ENCODE results near the gene GAD2. TPM values are rescaled to one million over a fixed set of nuclear protein-coding genes. Genes with fewer than 3 reads are reported as not detected.

GAD2 gene
- total RNA-seq, 1 experiment from 2014 or later, result not detected

GRCh38 chr10:26243351-26243720, 26.8 kb downstream of the GAD2 start:
- TF ChIP-seq SIN3A (IDR thresholded peaks at IDR 0.05; ENCODE audit: borderline replicate concordance, insufficient read depth, low read depth, low read length) (no peak), POLR2AphosphoS5 (IDR thresholded peaks at IDR 0.05; ENCODE audit: low read depth, low read length) (no peak)
- Histone ChIP-seq H3K4me1 (ENCODE audit: control insufficient read depth, insufficient read depth, low read length) (no peaks in the 10 kb centered on the region), H3K36me3 (ENCODE audit: control insufficient read depth, insufficient read depth, low read length) (no peaks in the 10 kb centered on the region), H3K27me3 (ENCODE audit: control insufficient read depth, insufficient read depth, low read length) (no peaks in the 10 kb centered on the region), H3K9me3 (ENCODE audit: control insufficient read depth, insufficient read depth, low read depth, low read length) (no peaks in the 10 kb centered on the region), H3K27ac (ENCODE audit: low read length) (no peak overlapping the region), H3K4me3 (ENCODE audit: low read depth in 2 of 2, low read length in 2 of 2) (no peak overlapping the region)
- BruUV-seq (replicated peaks), result no TSS peak
- intact Hi-C loops (cut with micrococcal nuclease; ENCODE audit: unreplicated experiment), result no loop called here
- POLR2A ChIA-PET, result no interaction called here
- CTCF ChIA-PET, result interaction anchor here (0.6 kb wide), 1 partner anchor 61 kb away, joined by 5 read pairs; no protein-coding TSS in a partner anchor
- ATAC-seq (no peak), DNase-seq (ENCODE audit: low read depth, low spot score) (no peak)
- in situ Hi-C loops (cut with HindIII; ENCODE audit: low pct_unique_long_range_greater_than_20kb, low sequenced_read_pairs), result no loop called here

GRCh38 chr10:26249681-26250080, 33.1 kb downstream of the GAD2 start:
- no TSS peak for BruUV-seq (replicated peaks)
- POLR2A ChIA-PET, result no interaction called here
- DNase-seq (ENCODE audit: low read depth, low spot score) (no peak), ATAC-seq (no peak)
- no peaks in the 10 kb centered on the region for H3K4me1 ChIP-seq (ENCODE audit: control insufficient read depth, insufficient read depth, low read length)
- no peak overlapping the region for H3K27ac ChIP-seq (ENCODE audit: low read length)
- no peak overlapping the region for H3K4me3 ChIP-seq (ENCODE audit: low read depth in 2 of 2, low read length in 2 of 2)
- CTCF ChIA-PET, result no interaction called here
- no peak for TF ChIP-seq REST (IDR thresholded peaks at IDR 0.05; ENCODE audit: insufficient read depth in 1 of 2, low read depth in 2 of 2, low read length in 1 of 2)
- no peak for TF ChIP-seq CTCF (IDR thresholded peaks at IDR 0.05)
- no peak for TF ChIP-seq SIN3A (IDR thresholded peaks at IDR 0.05; ENCODE audit: borderline replicate concordance, insufficient read depth, low read depth, low read length)
- TF ChIP-seq POLR2AphosphoS5 (IDR thresholded peaks at IDR 0.05; ENCODE audit: low read depth, low read length), result no peak
- TF ChIP-seq TCF7L2 (IDR thresholded peaks at IDR 0.05; ENCODE audit: low read depth, low read length), result no peak
- no peaks in the 10 kb centered on the region for H3K36me3 ChIP-seq (ENCODE audit: control insufficient read depth, insufficient read depth, low read length)
- intact Hi-C loops (cut with micrococcal nuclease; ENCODE audit: unreplicated experiment) (no loop called here), in situ Hi-C loops (cut with HindIII; ENCODE audit: low pct_unique_long_range_greater_than_20kb, low sequenced_read_pairs) (no loop called here)
- H3K27me3 ChIP-seq (ENCODE audit: control insufficient read depth, insufficient read depth, low read length), result no peaks in the 10 kb centered on the region
- H3K9me3 ChIP-seq (ENCODE audit: control insufficient read depth, insufficient read depth, low read depth, low read length), result no peaks in the 10 kb centered on the region

GRCh38 chr10:26251925-26252324, 35.4 kb downstream of the GAD2 start:
- intact Hi-C loops (cut with micrococcal nuclease; ENCODE audit: unreplicated experiment) (no loop called here), in situ Hi-C loops (cut with HindIII; ENCODE audit: low pct_unique_long_range_greater_than_20kb, low sequenced_read_pairs) (no loop called here)
- ChIA-PET CTCF (no interaction called here), POLR2A (no interaction called here)
- TF ChIP-seq SIN3A (IDR thresholded peaks at IDR 0.05; ENCODE audit: borderline replicate concordance, insufficient read depth, low read depth, low read length), result no peak
- no peak for TF ChIP-seq REST (IDR thresholded peaks at IDR 0.05; ENCODE audit: insufficient read depth in 1 of 2, low read depth in 2 of 2, low read length in 1 of 2)
- TF ChIP-seq CTCF (IDR thresholded peaks at IDR 0.05), result no peak
- no peak for TF ChIP-seq TCF7L2 (IDR thresholded peaks at IDR 0.05; ENCODE audit: low read depth, low read length)
- no peak for TF ChIP-seq POLR2AphosphoS5 (IDR thresholded peaks at IDR 0.05; ENCODE audit: low read depth, low read length)
- Histone ChIP-seq H3K9me3 (ENCODE audit: control insufficient read depth, insufficient read depth, low read depth, low read length) (no peaks in the 10 kb centered on the region), H3K4me1 (ENCODE audit: control insufficient read depth, insufficient read depth, low read length) (no peaks in the 10 kb centered on the region), H3K27me3 (ENCODE audit: control insufficient read depth, insufficient read depth, low read length) (no peaks in the 10 kb centered on the region), H3K4me3 (ENCODE audit: low read depth in 2 of 2, low read length in 2 of 2) (no peak overlapping the region), H3K27ac (ENCODE audit: low read length) (no peak overlapping the region), H3K36me3 (ENCODE audit: control insufficient read depth, insufficient read depth, low read length) (no peaks in the 10 kb centered on the region)
- DNase-seq (ENCODE audit: low read depth, low spot score) (no peak), ATAC-seq (no peak)
- no TSS peak for BruUV-seq (replicated peaks)
